GM12873 (cell line): ENCODE measurements around the gene RERG.

Experiments
- CTCF ChIP-seq: IDR thresholded peaks from 2 replicates; pipeline ENCODE4 v1.5.1; 2012; ENCODE audit warnings: low read depth, mild to moderate bottlenecking, moderate library complexity, low read length, control low read depth; ENCODE audit not compliant: insufficient read depth; ENCODE audit errors: missing control alignments

Gene RERG

GRCh38 chr12:15142711-15143110 lies 78.5 kb downstream of the RERG start:
- no peak for TF ChIP-seq CTCF

GRCh38 chr12:15131431-15131830 lies 89.8 kb downstream of the RERG start:
- TF ChIP-seq CTCF: no peak

GRCh38 chr12:15130541-15130940 lies 90.7 kb downstream of the RERG start:
- no peak for TF ChIP-seq CTCF

GRCh38 chr12:15123401-15123800 lies 97.8 kb downstream of the RERG start:
- TF ChIP-seq CTCF: no peak

GRCh38 chr12:15122344-15122743 lies 98.9 kb downstream of the RERG start:
- no peak for TF ChIP-seq CTCF

GRCh38 chr12:15118955-15119354 lies 102.3 kb downstream of the RERG start:
- TF ChIP-seq CTCF: no peak

- TF ChIP-seq CTCF: no peak
These were observed 104.2 kb downstream of the RERG start for GRCh38 chr12:15116983-15117382.
